ENCODE data around the gene COL9A3.
A peak's percentile ranks its signal among the peaks of the same experiment; 100 is the strongest.

Gene COL9A3

GRCh38 chr20:62859721-62860120, 42.9 kb downstream of the COL9A3 start:
- no peak overlapping the region for H3K4me3 ChIP-seq (ENCODE audit: low read depth, low read length)
- no peak for DNase-seq
- H3K4me1 ChIP-seq (ENCODE audit: control insufficient read depth in 1 of 2, insufficient read depth in 2 of 2, low read length in 2 of 2) = peaks cover 5 to 11% of the 10 kb centered on the region in 2 experiments
- H3K79me1 ChIP-seq (ENCODE audit: low read length) = peaks cover 4% of the 10 kb centered on the region
- H3K27me3 ChIP-seq (ENCODE audit: insufficient read depth, low read length) = peaks cover 12% of the 10 kb centered on the region
- no peak overlapping the region for H2AFZ ChIP-seq (ENCODE audit: insufficient read depth, low read length, poor library complexity)
- no peak overlapping the region for H3K27ac ChIP-seq (ENCODE audit: low read depth, low read length)
- H4K91ac ChIP-seq (ENCODE audit: low read depth, low read length) = no peak overlapping the region
- no peak overlapping the region for H4K8ac ChIP-seq (ENCODE audit: low read depth, low read length)
- no peak overlapping the region for H2BK120ac ChIP-seq (ENCODE audit: insufficient read depth, low read length, poor library complexity)
- H3K4ac ChIP-seq (ENCODE audit: low read depth, low read length) = no peak overlapping the region
- peaks cover 1% of the 10 kb centered on the region for H3K9me3 ChIP-seq (ENCODE audit: insufficient read depth, low read depth, low read length)
- no peak overlapping the region for H2BK5ac ChIP-seq (ENCODE audit: low read depth, low read length, poor library complexity)
- peaks cover 3% of the 10 kb centered on the region for H3K79me2 ChIP-seq (ENCODE audit: control insufficient read depth, insufficient read depth, low read length, poor library complexity)
- no CpG with 5 or more reads among the region's 12 CpGs for WGBS (ENCODE audit: extremely low coverage, insufficient coverage, insufficient read length)
- no peak overlapping the region for H3K18ac ChIP-seq (ENCODE audit: low read length)
- no peak overlapping the region for H3K23ac ChIP-seq (ENCODE audit: low read length)
- H3K9ac ChIP-seq (ENCODE audit: low read length) = no peak overlapping the region
- no peak overlapping the region for H2BK12ac ChIP-seq (ENCODE audit: low read length)
- peaks cover 8 to 10% of the 10 kb centered on the region in 2 experiments for H3K36me3 ChIP-seq (ENCODE audit: control insufficient read depth in 1 of 2, insufficient read depth in 2 of 2, low read length in 2 of 2)
- H3K14ac ChIP-seq (ENCODE audit: low read length) = no peak overlapping the region
- H2AK5ac ChIP-seq (ENCODE audit: low read length) = no peak overlapping the region
- no peak overlapping the region for H4K12ac ChIP-seq (ENCODE audit: low read depth, low read length)
- no peak overlapping the region for H3K4me2 ChIP-seq (ENCODE audit: low read length)

- peaks cover 1% of the 10 kb centered on the region for H3K9me3 ChIP-seq (ENCODE audit: insufficient read depth, low read depth, low read length)
- H2BK5ac ChIP-seq (ENCODE audit: low read depth, low read length, poor library complexity) = no peak overlapping the region
- no peak overlapping the region for H4K91ac ChIP-seq (ENCODE audit: low read depth, low read length)
- H3K18ac ChIP-seq (ENCODE audit: low read length) = peak overlapping the region; percentile 29
- no peak overlapping the region for H3K4ac ChIP-seq (ENCODE audit: low read depth, low read length)
- H4K8ac ChIP-seq (ENCODE audit: low read depth, low read length) = no peak overlapping the region
- no peak overlapping the region for H3K23ac ChIP-seq (ENCODE audit: low read length)
- H3K4me3 ChIP-seq (ENCODE audit: low read depth, low read length) = peak overlapping the region; percentile 83
- H2BK12ac ChIP-seq (ENCODE audit: low read length) = no peak overlapping the region
- no peak overlapping the region for H2AFZ ChIP-seq (ENCODE audit: insufficient read depth, low read length, poor library complexity)
- H3K27ac ChIP-seq (ENCODE audit: low read depth, low read length) = no peak overlapping the region
- no peak overlapping the region for H2BK120ac ChIP-seq (ENCODE audit: insufficient read depth, low read length, poor library complexity)
- H4K12ac ChIP-seq (ENCODE audit: low read depth, low read length) = no peak overlapping the region
- peaks cover 4% of the 10 kb centered on the region for H3K79me1 ChIP-seq (ENCODE audit: low read length)
- H3K9ac ChIP-seq (ENCODE audit: low read length) = no peak overlapping the region
- DNase-seq = no peak
- WGBS (ENCODE audit: extremely low coverage, insufficient coverage, insufficient read length) = no CpG with 5 or more reads among the region's 24 CpGs
- H3K27me3 ChIP-seq (ENCODE audit: insufficient read depth, low read length) = peaks cover 12% of the 10 kb centered on the region
- no peak overlapping the region for H2AK5ac ChIP-seq (ENCODE audit: low read length)
- no peak overlapping the region for H3K14ac ChIP-seq (ENCODE audit: low read length)
- peaks cover 3% of the 10 kb centered on the region for H3K79me2 ChIP-seq (ENCODE audit: control insufficient read depth, insufficient read depth, low read length, poor library complexity)
- H3K36me3 ChIP-seq (ENCODE audit: control insufficient read depth in 1 of 2, insufficient read depth in 2 of 2, low read length in 2 of 2) = peaks cover 8 to 10% of the 10 kb centered on the region in 2 experiments
- H3K4me2 ChIP-seq (ENCODE audit: low read length) = peak overlapping the region; percentile 52
- H3K4me1 ChIP-seq (ENCODE audit: control insufficient read depth in 1 of 2, insufficient read depth in 2 of 2, low read length in 2 of 2) = peaks cover 5 to 11% of the 10 kb centered on the region in 2 experiments
These were observed 43.6 kb downstream of the COL9A3 start for GRCh38 chr20:62860391-62860923.

GRCh38 chr20:62860924-62861691, 44.3 kb downstream of the COL9A3 start:
- Histone ChIP-seq H3K9me3 (ENCODE audit: insufficient read depth, low read depth, low read length) (peaks cover 1% of the 10 kb centered on the region), H3K4me2 (ENCODE audit: low read length) (peak overlapping the region; percentile 52), H2AFZ (ENCODE audit: insufficient read depth, low read length, poor library complexity) (peak overlapping the region; percentile 91), H3K27ac (ENCODE audit: low read depth, low read length) (no peak overlapping the region), H4K8ac (ENCODE audit: low read depth, low read length) (peak overlapping the region; percentile 87), H3K14ac (ENCODE audit: low read length) (peak overlapping the region; percentile 89), H3K9ac (ENCODE audit: low read length) (no peak overlapping the region), H3K36me3 (ENCODE audit: control insufficient read depth in 1 of 2, insufficient read depth in 2 of 2, low read length in 2 of 2) (peaks cover 8 to 10% of the 10 kb centered on the region in 2 experiments), H4K12ac (ENCODE audit: low read depth, low read length) (peak overlapping the region; percentile 67), H3K23ac (ENCODE audit: low read length) (no peak overlapping the region), H3K18ac (ENCODE audit: low read length) (peak overlapping the region; percentile 96), H4K91ac (ENCODE audit: low read depth, low read length) (peak overlapping the region; percentile 61), H2BK5ac (ENCODE audit: low read depth, low read length, poor library complexity) (no peak overlapping the region), H3K4me3 (ENCODE audit: low read depth, low read length) (peak overlapping the region; percentile 83), H3K4ac (ENCODE audit: low read depth, low read length) (no peak overlapping the region), H2BK12ac (ENCODE audit: low read length) (peak overlapping the region; percentile 50), H3K79me1 (ENCODE audit: low read length) (peaks cover 4% of the 10 kb centered on the region), H2AK5ac (ENCODE audit: low read length) (no peak overlapping the region), H3K27me3 (ENCODE audit: insufficient read depth, low read length) (peaks cover 12% of the 10 kb centered on the region), H3K4me1 (ENCODE audit: control insufficient read depth in 1 of 2, insufficient read depth in 2 of 2, low read length in 2 of 2) (peaks cover 5 to 11% of the 10 kb centered on the region in 2 experiments), H2BK120ac (ENCODE audit: insufficient read depth, low read length, poor library complexity) (no peak overlapping the region), H3K79me2 (ENCODE audit: control insufficient read depth, insufficient read depth, low read length, poor library complexity) (peaks cover 3% of the 10 kb centered on the region)
- peak in 1 of 2 donors; percentile 37 for DNase-seq
- WGBS (ENCODE audit: extremely low coverage, insufficient coverage, insufficient read length) = no CpG with 5 or more reads among the region's 129 CpGs

GRCh38 chr20:62861726-62862336, 45.0 kb downstream of the COL9A3 start, which contains the start of gene TCFL5:
Gene TCFL5 (minus strand): TSS chr20:62861822. CDS start chr20:62861670, 152 bp downstream.
- Histone ChIP-seq H3K36me3 (ENCODE audit: control insufficient read depth in 1 of 2, insufficient read depth in 2 of 2, low read length in 2 of 2) (peaks cover 6 to 7% of the 10 kb centered on the region in 2 experiments), H3K4ac (ENCODE audit: low read depth, low read length) (no peak within 1 kb of the TSS), H4K91ac (ENCODE audit: low read depth, low read length) (peak within 1 kb of the TSS; percentile 61), H3K27me3 (ENCODE audit: insufficient read depth, low read length) (peaks cover 12% of the 10 kb centered on the region), H3K14ac (ENCODE audit: low read length) (peak within 1 kb of the TSS; percentile 89), H3K18ac (ENCODE audit: low read length) (peak within 1 kb of the TSS; percentile 96), H2BK12ac (ENCODE audit: low read length) (peak within 1 kb of the TSS; percentile 50), H3K27ac (ENCODE audit: low read depth, low read length) (no peak within 1 kb of the TSS), H4K12ac (ENCODE audit: low read depth, low read length) (peak within 1 kb of the TSS; percentile 67), H3K9ac (ENCODE audit: low read length) (no peak within 1 kb of the TSS), H3K23ac (ENCODE audit: low read length) (no peak within 1 kb of the TSS), H3K4me3 (ENCODE audit: low read depth, low read length) (peak within 1 kb of the TSS; percentile 83), H2BK120ac (ENCODE audit: insufficient read depth, low read length, poor library complexity) (no peak within 1 kb of the TSS), H3K4me2 (ENCODE audit: low read length) (peak within 1 kb of the TSS; percentile 52), H2AK5ac (ENCODE audit: low read length) (no peak within 1 kb of the TSS), H3K79me1 (ENCODE audit: low read length) (peaks cover 4% of the 10 kb centered on the region), H4K8ac (ENCODE audit: low read depth, low read length) (peak within 1 kb of the TSS; percentile 87), H3K79me2 (ENCODE audit: control insufficient read depth, insufficient read depth, low read length, poor library complexity) (peaks cover 3% of the 10 kb centered on the region), H2AFZ (ENCODE audit: insufficient read depth, low read length, poor library complexity) (peak within 1 kb of the TSS; percentile 91), H3K4me1 (ENCODE audit: control insufficient read depth in 1 of 2, insufficient read depth in 2 of 2, low read length in 2 of 2) (peaks cover 5 to 11% of the 10 kb centered on the region in 2 experiments), H2BK5ac (ENCODE audit: low read depth, low read length, poor library complexity) (no peak within 1 kb of the TSS), H3K9me3 (ENCODE audit: insufficient read depth, low read depth, low read length) (peaks cover 1% of the 10 kb centered on the region)
- WGBS (ENCODE audit: extremely low coverage, insufficient coverage, insufficient read length) = no CpG with 5 or more reads among the region's 70 CpGs
- peak; percentile 86 to 91 for DNase-seq
